Neural progenitor cell (in vitro differentiated cells): ENCODE data around the gene PINK1. TPM values are rescaled to one million over a fixed set of nuclear protein-coding genes. Genes with fewer than 3 reads are reported as not detected.
A peak's percentile ranks its signal among the peaks of the same experiment; 100 is the strongest.

Experiments
- DNase-seq: peaks from one replicate; pipeline ENCODE4 v3.0.0-alpha.2; 2016; ENCODE audit warnings: low spot score
- H2AFZ ChIP-seq: fragments of 200-600 bp; sonication (generic); replicated peaks from 2 replicates; pipeline ENCODE4 v1.6.1; 2016; ENCODE audit warnings: antibody characterized with exemption
- H3F3A ChIP-seq: fragments of 200-600 bp; sonication (generic); 2 replicates; pipeline ENCODE4 v1.6.1; 2016; ENCODE audit warnings: antibody characterized with exemption, low read depth
- H3K27ac ChIP-seq: fragments of 200-600 bp; sonication (generic); 2 replicates; pipeline ENCODE4 v1.5.1; 2016; ENCODE audit warnings: mild to moderate bottlenecking
- H3K27me3 ChIP-seq: fragments of 200-600 bp; sonication (generic); 2 replicates; pipeline ENCODE4 v1.6.1; 2016; ENCODE audit warnings: mild to moderate bottlenecking, moderate library complexity
- H3K36me3 ChIP-seq: fragments of 200-600 bp; sonication (generic); 2 replicates; pipeline ENCODE4 v1.5.1; 2016
- H3K4me1 ChIP-seq: fragments of 200-600 bp; sonication (generic); 2 replicates; pipeline ENCODE4 v1.6.1; 2016; ENCODE audit warnings: mixed run types
- H3K4me2 ChIP-seq: fragments of 200-600 bp; sonication (generic); 2 replicates; pipeline ENCODE4 v1.6.1; 2016
- H3K4me3 ChIP-seq: fragments of 200-600 bp; sonication (generic); 2 replicates; pipeline ENCODE4 v1.5.1; 2016
- H3K79me2 ChIP-seq: fragments of 200-600 bp; sonication (generic); 2 replicates; pipeline ENCODE4 v1.6.1; 2016; ENCODE audit warnings: low read depth
- H3K9ac ChIP-seq: fragments of 200-600 bp; sonication (generic); 2 replicates; pipeline ENCODE4 v1.6.1; 2016
- H3K9me3 ChIP-seq: fragments of 200-600 bp; sonication (generic); 2 replicates; pipeline ENCODE4 v1.5.1; 2016; ENCODE audit warnings: low read depth
- H4K20me1 ChIP-seq: fragments of 200-600 bp; sonication (generic); 2 replicates; pipeline ENCODE4 v1.6.1; 2016; ENCODE audit warnings: low read depth
- H3K27ac Mint-ChIP-seq: 3 replicates; pipeline ENCODE4 v1.8.0; 2021; ENCODE audit warnings: mixed read lengths
- H3K27me3 Mint-ChIP-seq: 2 replicates; pipeline ENCODE4 v1.8.0; 2022; ENCODE audit warnings: low read depth, mild to moderate bottlenecking, inconsistent platforms, moderate library complexity, mixed read lengths; ENCODE audit not compliant: insufficient read depth
- H3K36me3 Mint-ChIP-seq: 3 replicates; pipeline ENCODE4 v1.8.0; 2021; ENCODE audit warnings: mixed read lengths
- H3K4me1 Mint-ChIP-seq: 3 replicates; pipeline ENCODE4 v1.8.0; 2021; ENCODE audit warnings: mixed read lengths
- H3K4me3 Mint-ChIP-seq: 3 replicates; pipeline ENCODE4 v1.8.0; 2021; ENCODE audit warnings: mild to moderate bottlenecking, moderate library complexity, mixed read lengths
- H3K9me3 Mint-ChIP-seq: 3 replicates; pipeline ENCODE4 v1.8.0; 2020; ENCODE audit warnings: mixed read lengths
- CTCF ChIP-seq: fragments of 200-600 bp; sonication (generic); IDR thresholded peaks from 2 replicates; pipeline ENCODE4 v1.5.1; 2017; ENCODE audit warnings: antibody characterized with exemption, mild to moderate bottlenecking
- EZH2 ChIP-seq: fragments of 200-600 bp; sonication (generic); IDR thresholded peaks from 2 replicates; pipeline ENCODE4 v1.6.1; 2017; ENCODE audit warnings: antibody characterized with exemption, mild to moderate bottlenecking, moderate library complexity
- EZH2phosphoT487 ChIP-seq: fragments of 200-600 bp; sonication (generic); IDR thresholded peaks from 2 replicates; pipeline ENCODE4 v1.6.1; 2017; ENCODE audit warnings: antibody characterized with exemption
- total RNA-seq: library from RNA; depleted of rRNA; stranded (reverse); fragments of >200 nt; gene quantifications from 2 replicates; pipeline ENCODE4 v1.2.3, GENCODE V29; 2015; ENCODE audit warnings: low replicate concordance

Gene PINK1
- total RNA-seq, 1 donor from 2014 or later = 13.3 TPM

GRCh38 chr1:20611652-20612051 is 21.6 kb upstream of the PINK1 start:
- no peaks in the 10 kb centered on the region for H3K79me2 ChIP-seq
- no peak overlapping the region for H3K27ac ChIP-seq
- no peak for TF ChIP-seq CTCF
- TF ChIP-seq EZH2phosphoT487 = no peak
- TF ChIP-seq EZH2 = no peak
- H3K27ac Mint-ChIP-seq = no peak overlapping the region
- no peaks in the 10 kb centered on the region for H4K20me1 ChIP-seq
- DNase-seq = no peak
- H3K9me3 ChIP-seq = no peaks in the 10 kb centered on the region
- no peak overlapping the region for H2AFZ ChIP-seq
- no peaks in the 10 kb centered on the region for H3K36me3 Mint-ChIP-seq
- no peaks in the 10 kb centered on the region for H3K27me3 ChIP-seq
- H3K4me1 Mint-ChIP-seq = peaks cover 26% of the 10 kb centered on the region
- no peaks in the 10 kb centered on the region for H3K36me3 ChIP-seq
- H3K27me3 Mint-ChIP-seq = peaks cover 3% of the 10 kb centered on the region
- no peak overlapping the region for H3K4me3 Mint-ChIP-seq
- no peaks in the 10 kb centered on the region for H3F3A ChIP-seq
- H3K4me2 ChIP-seq = no peak overlapping the region
- no peak overlapping the region for H3K9ac ChIP-seq
- H3K4me1 ChIP-seq = peaks cover 3% of the 10 kb centered on the region
- no peaks in the 10 kb centered on the region for H3K9me3 Mint-ChIP-seq
- H3K4me3 ChIP-seq = no peak overlapping the region

GRCh38 chr1:20612221-20612746 is 21.0 kb upstream of the PINK1 start:
- Histone ChIP-seq H3F3A (no peaks in the 10 kb centered on the region), H3K36me3 (no peaks in the 10 kb centered on the region), H4K20me1 (no peaks in the 10 kb centered on the region), H2AFZ (no peak overlapping the region), H3K27me3 (no peaks in the 10 kb centered on the region), H3K9ac (no peak overlapping the region), H3K4me1 (peaks cover 3% of the 10 kb centered on the region), H3K4me2 (no peak overlapping the region), H3K27ac (no peak overlapping the region), H3K79me2 (no peaks in the 10 kb centered on the region), H3K9me3 (no peaks in the 10 kb centered on the region), H3K4me3 (no peak overlapping the region)
- peaks cover 28% of the 10 kb centered on the region for H3K4me1 Mint-ChIP-seq
- H3K36me3 Mint-ChIP-seq = no peaks in the 10 kb centered on the region
- no peaks in the 10 kb centered on the region for H3K9me3 Mint-ChIP-seq
- no peak for DNase-seq
- H3K4me3 Mint-ChIP-seq = peak overlapping the region; percentile 27
- H3K27ac Mint-ChIP-seq = peak overlapping the region; percentile 96
- H3K27me3 Mint-ChIP-seq = peaks cover 3% of the 10 kb centered on the region
- TF ChIP-seq EZH2 = no peak
- no peak for TF ChIP-seq EZH2phosphoT487
- no peak for TF ChIP-seq CTCF

GRCh38 chr1:20614131-20614579 is 19.1 kb upstream of the PINK1 start:
- TF ChIP-seq CTCF (no peak), EZH2phosphoT487 (no peak), EZH2 (no peak)
- no peak for DNase-seq
- Mint-ChIP-seq H3K36me3 (no peaks in the 10 kb centered on the region), H3K9me3 (no peaks in the 10 kb centered on the region), H3K27me3 (peaks cover 3% of the 10 kb centered on the region), H3K27ac (peak overlapping the region; percentile 11), H3K4me3 (no peak overlapping the region), H3K4me1 (peaks cover 30% of the 10 kb centered on the region)
- H3K27ac ChIP-seq = no peak overlapping the region
- H3K9ac ChIP-seq = no peak overlapping the region
- H3K4me3 ChIP-seq = no peak overlapping the region
- H2AFZ ChIP-seq = peak overlapping the region; percentile 0
- no peak overlapping the region for H3K4me2 ChIP-seq
- no peaks in the 10 kb centered on the region for H3K27me3 ChIP-seq
- no peaks in the 10 kb centered on the region for H4K20me1 ChIP-seq
- H3K79me2 ChIP-seq = no peaks in the 10 kb centered on the region
- H3K9me3 ChIP-seq = no peaks in the 10 kb centered on the region
- H3K36me3 ChIP-seq = no peaks in the 10 kb centered on the region
- no peaks in the 10 kb centered on the region for H3F3A ChIP-seq
- H3K4me1 ChIP-seq = no peaks in the 10 kb centered on the region
